GM19452 (cell line): ENCODE data around the gene RNPEP.
"Not testable (repeated sequence)": the region's sequence is repeated elsewhere in the genome, so short reads cannot be mapped to it uniquely, and the experiment has no call there.

Experiments used
- ATAC-seq: cut with Tn5 transposase; IDR thresholded peaks from one replicate; pipeline ENCODE4 v1.9.1; 2021; ENCODE audit not compliant: unreplicated experiment

The RNPEP gene

GRCh38 chr1:202009326-202010179 is 27.1 kb downstream of the RNPEP start:
- peak; percentile 46 for ATAC-seq

GRCh38 chr1:202010180-202011015 is 27.9 kb downstream of the RNPEP start, which contains the start of gene ELF3:
Gene ELF3 (plus strand): TSS chr1:202010587. CDS start chr1:202011137, 550 bp downstream.
- peak; percentile 75 for ATAC-seq

- ATAC-seq: no peak
Measured at GRCh38 chr1:202011994-202012393, 29.5 kb downstream of the RNPEP start.

- ATAC-seq: no peak
Measured at GRCh38 chr1:202012544-202013478, 30.4 kb downstream of the RNPEP start.

GRCh38 chr1:202013603-202014002 is 31.2 kb downstream of the RNPEP start:
- no peak for ATAC-seq

- ATAC-seq: no peak
Measured at GRCh38 chr1:202014060-202014459, 31.6 kb downstream of the RNPEP start.

GRCh38 chr1:202014915-202015661 is 32.6 kb downstream of the RNPEP start:
- ATAC-seq: no peak

- no peak for ATAC-seq
Measured at GRCh38 chr1:202015662-202015937, 33.2 kb downstream of the RNPEP start.

GRCh38 chr1:202016022-202016810 is 33.8 kb downstream of the RNPEP start:
- ATAC-seq: no peak

- ATAC-seq: no peak
Measured at GRCh38 chr1:202016811-202017748, 34.6 kb downstream of the RNPEP start.

- ATAC-seq: no peak
Measured at GRCh38 chr1:202017749-202018467, 35.5 kb downstream of the RNPEP start.

- no peak for ATAC-seq
Measured at GRCh38 chr1:202018468-202019234, 36.2 kb downstream of the RNPEP start.

GRCh38 chr1:202019235-202019558 is 36.7 kb downstream of the RNPEP start:
- not testable (repeated sequence) for ATAC-seq

GRCh38 chr1:202023001-202023433 is 40.6 kb downstream of the RNPEP start:
- no peak for ATAC-seq

GRCh38 chr1:202029171-202029665 is 46.8 kb downstream of the RNPEP start:
- ATAC-seq: no peak

- ATAC-seq: no peak
Measured at GRCh38 chr1:202029727-202030126, 47.3 kb downstream of the RNPEP start.

GRCh38 chr1:202031796-202032195 is 49.3 kb downstream of the RNPEP start:
- no peak for ATAC-seq
